Measurements from ENCODE around the gene SPATA31A6.
"Not testable (repeated sequence)": the region's sequence is repeated elsewhere in the genome, so short reads cannot be mapped to it uniquely, and the experiment has no call there.

SPATA31A6 gene

GRCh38 chr9:42183359-42183758 lies at the start of gene SPATA31A6:
SPATA31A6 (plus strand) TSS chr9:42183659; CDS start chr9:42183688, 29 bp downstream.
- not testable (repeated sequence) for DNase-seq (ENCODE audit: low read depth)

GRCh38 chr9:42160299-42160698 lies 23.2 kb upstream of the SPATA31A6 start:
- not testable (repeated sequence) for DNase-seq (ENCODE audit: low read depth)

- DNase-seq (ENCODE audit: low read depth), result not testable (repeated sequence)
These were observed 36.4 kb downstream of the SPATA31A6 start for GRCh38 chr9:42219861-42220260.

GRCh38 chr9:42223230-42223629 lies 39.8 kb downstream of the SPATA31A6 start:
- not testable (repeated sequence) for DNase-seq (ENCODE audit: low read depth)

GRCh38 chr9:42233031-42233430 lies 49.6 kb downstream of the SPATA31A6 start:
- not testable (repeated sequence) for DNase-seq (ENCODE audit: low read depth)

GRCh38 chr9:42234610-42235009 lies 51.2 kb downstream of the SPATA31A6 start:
- DNase-seq (ENCODE audit: low read depth), result not testable (repeated sequence)

- DNase-seq (ENCODE audit: low read depth), result not testable (repeated sequence)
These were observed 52.0 kb downstream of the SPATA31A6 start for GRCh38 chr9:42235352-42235991.

- not testable (repeated sequence) for DNase-seq (ENCODE audit: low read depth)
These were observed 52.6 kb downstream of the SPATA31A6 start for GRCh38 chr9:42236097-42236496.

GRCh38 chr9:42237381-42237780 lies 53.9 kb downstream of the SPATA31A6 start:
- DNase-seq (ENCODE audit: low read depth), result not testable (repeated sequence)

- not testable (repeated sequence) for DNase-seq (ENCODE audit: low read depth)
These were observed 55.4 kb downstream of the SPATA31A6 start for GRCh38 chr9:42238862-42239261.

Data from activated T-cell treated with anti-CD3 and anti-CD28 coated beads for 48 hours (primary cell).